HCT116 (cell line): ENCODE data around the gene MSL2. TPM values are rescaled to one million over a fixed set of nuclear protein-coding genes. Genes with fewer than 3 reads are reported as not detected.

Experiments
- ATAC-seq: fragments of 200-7000 bp; cut with Tn5 transposase; 2 replicates; pipeline ENCODE4 v1.9.1; 2020; ENCODE audit warnings: mild to moderate bottlenecking, moderate library complexity
- BruUV-seq: library from RNA; stranded (reverse); fragments of 400-500 nt; replicated peaks from 2 replicates; lab custom pipeline; 2021; lab: Mats Ljungman, UMichigan
- CTCF ChIA-PET: fragments of 300-600 bp; sonication (Branson Sonifier 250); formaldehyde crosslinking; loops from one replicate; lab custom pipeline; 2021; ENCODE audit warnings: antibody characterized with exemption; lab: Charles Lee
- POLR2A ChIA-PET: fragments of 300-600, 350-600 bp; sonication (Branson Sonifier 250); formaldehyde crosslinking; loops from one replicate; lab custom pipeline; 2021; ENCODE audit warnings: antibody characterized with exemption; lab: Charles Lee
- RAD21 ChIA-PET, 2 experiments: fragments of 300-600 bp; sonication (Branson Sonifier 250); formaldehyde crosslinking; loops; one replicate each; lab custom pipeline; 2023; ENCODE audit warnings: low total read pairs in 2 of 2; ENCODE audit not compliant: uncharacterized antibody in 2 of 2, unreplicated experiment in 2 of 2, low non-redundant PET in 1 of 2; lab: Charles Lee
- DNase-seq: peaks from one replicate; pipeline ENCODE4 v3.0.0-alpha.2; 2010; ENCODE audit warnings: low read depth, low spot score
- H2AFZ ChIP-seq: fragments of 200-600 bp; shearing (Covaris generic), sonication (generic); 2 replicates; pipeline ENCODE4 v1.6.1; 2017; ENCODE audit warnings: low read depth, mixed run types, mixed read lengths, antibody characterized with exemption, low read length; ENCODE audit not compliant: poor library complexity, severe bottlenecking
- H3K27ac ChIP-seq: 2 replicates; pipeline ENCODE4 v1.5.1; 2012; ENCODE audit warnings: low read depth, low read length
- H3K27me3 ChIP-seq: fragments of 200-600 bp; sonication (generic); 2 replicates; pipeline ENCODE4 v1.6.1; 2016; ENCODE audit warnings: mixed run types, low read length, mixed read lengths; ENCODE audit not compliant: insufficient read depth
- H3K36me3 ChIP-seq, 2 experiments: fragments of 200-500 bp in 1 of 2; fragments of 200-600 bp in 1 of 2; sonication (Bioruptor generic) in 1 of 2; sonication (generic) in 1 of 2; 2 replicates each; pipeline versions ENCODE4 v1.5.1 to v1.6.1; 2014 to 2016; ENCODE audit warnings: low read length in 2 of 2, inconsistent platforms in 1 of 2, mixed read lengths in 1 of 2, mixed run types in 1 of 2; ENCODE audit not compliant: insufficient read depth in 2 of 2, control insufficient read depth in 1 of 2
- H3K4me1 ChIP-seq, 2 experiments: fragments of 200-600 bp in 1 of 2; sonication (generic) in 1 of 2; 2 replicates each; pipeline versions ENCODE4 v1.5.1 to v1.6.1; 2012 to 2017; ENCODE audit warnings: low read length in 2 of 2, inconsistent platforms in 1 of 2, mild to moderate bottlenecking in 1 of 2, mixed read lengths in 1 of 2, mixed run types in 1 of 2, moderate library complexity in 1 of 2; ENCODE audit not compliant: insufficient read depth in 2 of 2, control insufficient read depth in 1 of 2
- H3K4me2 ChIP-seq: fragments of 200-600 bp; sonication (generic); 2 replicates; pipeline ENCODE4 v1.6.1; 2017; ENCODE audit warnings: mixed run types, low read length, mixed read lengths
- H3K4me3 ChIP-seq, 2 experiments: fragments of 200-600 bp in 1 of 2; sonication (generic) in 1 of 2; replicated peaks in 1 of 2; 2 replicates each; pipeline ENCODE4 v1.5.1; 2011 to 2016; ENCODE audit warnings: low read length in 2 of 2, control low read depth in 1 of 2, low read depth in 1 of 2, mild to moderate bottlenecking in 1 of 2, mixed read lengths in 1 of 2, mixed run types in 1 of 2
- H3K79me2 ChIP-seq: fragments of 200-600 bp; sonication (generic); 2 replicates; pipeline ENCODE4 v1.6.1; 2017; ENCODE audit warnings: mild to moderate bottlenecking, mixed run types, low read length, moderate library complexity, mixed read lengths; ENCODE audit not compliant: insufficient read depth
- H3K9ac ChIP-seq: fragments of 200-600 bp; sonication (generic); 2 replicates; pipeline ENCODE4 v1.6.1; 2016; ENCODE audit warnings: low read length, mixed read lengths
- H3K9me2 ChIP-seq: fragments of 200-600 bp; sonication (generic), shearing (Covaris generic); 2 replicates; pipeline ENCODE4 v1.6.1; 2017; ENCODE audit warnings: mixed run types, mild to moderate bottlenecking, moderate library complexity; ENCODE audit not compliant: insufficient read depth
- H3K9me3 ChIP-seq, 2 experiments: fragments of 200-500 bp in 1 of 2; fragments of 200-600 bp in 1 of 2; sonication (Bioruptor generic) in 1 of 2; sonication (generic) in 1 of 2; 2 replicates each; pipeline ENCODE4 v1.6.1; 2014 to 2017; ENCODE audit warnings: low read length in 2 of 2, mixed read lengths in 2 of 2, inconsistent platforms in 1 of 2, low read depth in 1 of 2, mild to moderate bottlenecking in 1 of 2, mixed run types in 1 of 2, moderate library complexity in 1 of 2; ENCODE audit not compliant: control insufficient read depth in 1 of 2, insufficient read depth in 1 of 2
- H4K20me1 ChIP-seq: fragments of 200-600 bp; sonication (generic), shearing (Covaris generic); 2 replicates; pipeline ENCODE4 v1.6.1; 2017; ENCODE audit warnings: mixed run types, mild to moderate bottlenecking, moderate library complexity; ENCODE audit not compliant: insufficient read depth
- ATF3 ChIP-seq: IDR thresholded peaks from 2 replicates; pipeline ENCODE4 v1.6.1; 2012
- CBX3 ChIP-seq: IDR thresholded peaks from 2 replicates; pipeline ENCODE4 v1.6.1; 2012; ENCODE audit warnings: low read depth
- CEBPB ChIP-seq: IDR thresholded peaks from 2 replicates; pipeline ENCODE4 v1.6.1; 2012; ENCODE audit warnings: low read depth
- EGR1 ChIP-seq: IDR thresholded peaks from 2 replicates; pipeline ENCODE4 v1.6.1; 2012; ENCODE audit warnings: low read depth
- ELF1 ChIP-seq: IDR thresholded peaks from 2 replicates; pipeline ENCODE4 v1.6.1; 2012; ENCODE audit warnings: low read depth, borderline replicate concordance
- EZH2 ChIP-seq: fragments of 200-600 bp; sonication (generic); IDR thresholded peaks from 2 replicates; pipeline ENCODE4 v1.6.1; 2017; ENCODE audit warnings: antibody characterized with exemption, mixed run types
- EZH2phosphoT487 ChIP-seq: fragments of 200-600 bp; IDR thresholded peaks from 2 replicates; pipeline ENCODE4 v1.6.1; 2018; ENCODE audit warnings: antibody characterized with exemption, borderline replicate concordance
- FOSL1 ChIP-seq: IDR thresholded peaks from 2 replicates; pipeline ENCODE4 v1.6.1; 2012; ENCODE audit warnings: low read depth
- JUND ChIP-seq: IDR thresholded peaks from 2 replicates; pipeline ENCODE4 v1.6.1; 2012
- MAX ChIP-seq: IDR thresholded peaks from 2 replicates; pipeline ENCODE4 v1.6.1; 2012
- POLR2A ChIP-seq: IDR thresholded peaks from 2 replicates; pipeline ENCODE4 v1.7.0; 2011; ENCODE audit warnings: borderline replicate concordance; ENCODE audit not compliant: insufficient read depth, insufficient read length; ENCODE audit errors: extremely low read depth
- POLR2AphosphoS5 ChIP-seq: IDR thresholded peaks from 2 replicates; pipeline ENCODE4 v1.6.1; 2011; ENCODE audit warnings: mild to moderate bottlenecking, low read depth, low read length, moderate library complexity
- RAD21 ChIP-seq: IDR thresholded peaks from 2 replicates; pipeline ENCODE4 v1.6.1; 2012; ENCODE audit warnings: low read depth, mild to moderate bottlenecking
- REST ChIP-seq: IDR thresholded peaks from 2 replicates; pipeline ENCODE4 v1.6.1; 2012; ENCODE audit warnings: low read depth
- SIN3A ChIP-seq: IDR thresholded peaks from 2 replicates; pipeline ENCODE4 v1.6.1; 2012; ENCODE audit warnings: low read depth
- SP1 ChIP-seq: IDR thresholded peaks from 2 replicates; pipeline ENCODE4 v1.6.1; 2012; ENCODE audit warnings: low read depth
- SRF ChIP-seq: IDR thresholded peaks from 2 replicates; pipeline ENCODE4 v1.6.1; 2012; ENCODE audit warnings: low read depth
- TCF7L2 ChIP-seq: IDR thresholded peaks from 2 replicates; pipeline ENCODE4 v1.7.0; 2011; ENCODE audit warnings: borderline replicate concordance, inconsistent platforms; ENCODE audit not compliant: insufficient read depth, insufficient read length; ENCODE audit errors: extremely low read depth
- YY1 ChIP-seq: IDR thresholded peaks from 2 replicates; pipeline ENCODE4 v1.6.1; 2011; ENCODE audit warnings: low read length, low read depth, moderate library complexity, mild to moderate bottlenecking; ENCODE audit not compliant: insufficient replicate concordance; ENCODE audit errors: extremely low read depth
- ZBTB33 ChIP-seq: IDR thresholded peaks from 2 replicates; pipeline ENCODE4 v1.6.1; 2011; ENCODE audit warnings: mild to moderate bottlenecking, low read length, moderate library complexity; ENCODE audit not compliant: insufficient replicate concordance; ENCODE audit errors: extremely low read depth
- ZFX ChIP-seq: fragments of 450-650 bp; IDR thresholded peaks from 2 replicates; pipeline ENCODE4 v1.6.1; 2017
- ZNF274 ChIP-seq: fragments of 200-500 bp; sonication (Bioruptor generic); IDR thresholded peaks from 2 replicates; pipeline ENCODE4 v1.6.1; 2014; ENCODE audit warnings: mild to moderate bottlenecking, low read depth, low read length, inconsistent platforms
- intact Hi-C: fragments of 100-400 bp; cut with micrococcal nuclease; formaldehyde crosslinking; loops from 2 replicates; pipeline ENCODE4 v1.10.0; 2022
- total RNA-seq: library from RNA; stranded (reverse); gene quantifications from one replicate; pipeline ENCODE4 v1.2.1, GENCODE V29; 2021; ENCODE audit not compliant: unreplicated experiment

The MSL2 gene
- total RNA-seq, 1 experiment from 2014 or later, result 34.8 TPM

GRCh38 chr3:136142592-136142991 is 53.5 kb downstream of the MSL2 start:
- Histone ChIP-seq H3K4me3 (peak overlapping the region in 1 of 2 experiments; percentile 10; a peak in 1 of 4 replicates), H3K79me2 (peaks cover 7% of the 10 kb centered on the region), H3K27ac (peak overlapping the region; percentile 41; the same call in 1 of the 2 replicates), H3K9ac (peak overlapping the region; percentile 16; the same call in 1 of the 2 replicates), H3K27me3 (no peaks in the 10 kb centered on the region), H2AFZ (no peak overlapping the region), H3K9me3 (no peaks in the 10 kb centered on the region), H3K9me2 (no peaks in the 10 kb centered on the region), H4K20me1 (peaks cover 18% of the 10 kb centered on the region; the same call in 1 of the 2 replicates), H3K4me2 (peak overlapping the region; percentile 77), H3K36me3 (no peaks in the 10 kb centered on the region), H3K4me1 (peaks cover 29 to 44% of the 10 kb centered on the region in 2 experiments)
- ATAC-seq (peak; percentile 82), DNase-seq (peak; percentile 73)
- ChIA-PET CTCF (interaction anchor here (0.6 kb wide), 1 partner anchor 47 kb away, joined by 3 read pairs; no protein-coding TSS in a partner anchor), RAD21 (no interaction called here), POLR2A (no interaction called here)
- no TSS peak for BruUV-seq
- intact Hi-C loops, result loop anchor here (5.0 kb wide), 1 partner anchor 110 kb away; the partner anchor contains the start of gene PCCB
- no peak for TF ChIP-seq ZFX
- peak; percentile 63; the same call in 1 of the 2 replicates for TF ChIP-seq CBX3
- no peak for TF ChIP-seq EZH2
- peak; percentile 90 for TF ChIP-seq FOSL1
- no peak for TF ChIP-seq ZNF274
- no peak for TF ChIP-seq ZBTB33
- peak; percentile 50; the same call in 1 of the 2 replicates for TF ChIP-seq SRF
- peak; percentile 30; the same call in 1 of the 2 replicates for TF ChIP-seq POLR2AphosphoS5
- TF ChIP-seq SP1, result peak; percentile 70
- peak; percentile 53 for TF ChIP-seq MAX
- TF ChIP-seq JUND, result peak; percentile 90
- TF ChIP-seq SIN3A, result peak; percentile 76
- no peak for TF ChIP-seq EZH2phosphoT487
- no peak for TF ChIP-seq YY1
- peak; percentile 37; the same call in 1 of the 2 replicates for TF ChIP-seq CEBPB
- TF ChIP-seq EGR1, result no peak
- TF ChIP-seq REST, result no peak
- TF ChIP-seq RAD21, result 0 out of 2 replicates have a peak, but pooled peaks have one; percentile 21
- 0 out of 2 replicates have a peak, but pooled peaks have one; percentile 21 for TF ChIP-seq ATF3
- TF ChIP-seq TCF7L2, result no peak
- no peak for TF ChIP-seq POLR2A
- TF ChIP-seq ELF1, result no peak
